Endothelial cell (in vitro differentiated cells): ENCODE results near the gene TBC1D22A. TPM values are rescaled to one million over a fixed set of nuclear protein-coding genes. Genes with fewer than 3 reads are reported as not detected.

ENCODE experiments used
- DNase-seq: peaks from one replicate; pipeline ENCODE4 v3.0.0; 2021; ENCODE audit warnings: low spot score
- H3K27ac Mint-ChIP-seq: one replicate; pipeline ENCODE4 v1.8.0; 2021; ENCODE audit warnings: mixed read lengths, inconsistent platforms; ENCODE audit not compliant: unreplicated experiment
- H3K27me3 Mint-ChIP-seq: one replicate; pipeline ENCODE4 v1.8.0; 2021; ENCODE audit warnings: mild to moderate bottlenecking, moderate library complexity, mixed read lengths, inconsistent platforms; ENCODE audit not compliant: unreplicated experiment
- H3K36me3 Mint-ChIP-seq: one replicate; pipeline ENCODE4 v1.8.0; 2021; ENCODE audit warnings: mild to moderate bottlenecking, low read depth, mixed read lengths, inconsistent platforms; ENCODE audit not compliant: unreplicated experiment
- H3K4me1 Mint-ChIP-seq: one replicate; pipeline ENCODE4 v1.8.0; 2021; ENCODE audit warnings: mild to moderate bottlenecking, mixed read lengths, inconsistent platforms; ENCODE audit not compliant: unreplicated experiment
- H3K4me3 Mint-ChIP-seq: one replicate; pipeline ENCODE4 v1.8.0; 2021; ENCODE audit warnings: mild to moderate bottlenecking, mixed read lengths, inconsistent platforms; ENCODE audit not compliant: unreplicated experiment
- H3K9me3 Mint-ChIP-seq: one replicate; pipeline ENCODE4 v1.8.0; 2021; ENCODE audit warnings: mixed read lengths, inconsistent platforms; ENCODE audit not compliant: unreplicated experiment
- total RNA-seq: library from RNA; stranded (reverse); fragmentation: NEBNext Ultra II Directional; extraction: Animal tissue kit (Norgen Biotek cat#: 25700); gene quantifications from one replicate; pipeline ENCODE4 v1.2.1, GENCODE V29; 2021; ENCODE audit not compliant: unreplicated experiment
- TF ChIP-seq, protein P1 (sequence below): fragments of 200-600 bp; sonication (generic); IDR thresholded peaks from one replicate; pipeline ENCODE4 v1.5.0; 2021; ENCODE audit warnings: antibody characterized with exemption; ENCODE audit not compliant: unreplicated experiment

Gene TBC1D22A
- total RNA-seq, 1 donor from 2014 or later: 25.3 TPM

DNA sequence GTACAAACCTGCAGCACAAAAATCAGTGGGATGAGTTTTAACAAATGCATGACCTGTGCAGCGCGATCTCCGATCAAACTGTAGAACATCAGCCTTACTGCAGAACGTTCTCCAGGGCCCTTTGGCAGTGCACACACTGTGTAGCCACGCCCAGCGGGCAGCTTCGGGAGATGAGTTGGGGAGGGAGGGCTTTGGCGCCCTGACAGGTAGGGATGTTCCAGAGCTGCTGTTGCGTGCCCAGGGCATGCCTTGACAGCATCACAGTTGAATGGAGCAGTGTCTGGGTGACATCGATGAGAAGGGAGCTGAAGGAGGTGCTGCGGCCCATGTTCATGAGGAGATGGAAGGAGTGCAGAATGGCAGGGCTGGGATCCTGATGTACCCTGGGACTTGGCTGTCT is 80.2 kb downstream of the TBC1D22A start:
- Mint-ChIP-seq H3K27me3 (peaks cover 5% of the 10 kb centered on the region), H3K4me1 (peaks cover 2% of the 10 kb centered on the region), H3K9me3 (no peaks in the 10 kb centered on the region), H3K27ac (no peak overlapping the region), H3K36me3 (no peaks in the 10 kb centered on the region), H3K4me3 (no peak overlapping the region)
- DNase-seq: no peak
- TF ChIP-seq, protein P1, sequence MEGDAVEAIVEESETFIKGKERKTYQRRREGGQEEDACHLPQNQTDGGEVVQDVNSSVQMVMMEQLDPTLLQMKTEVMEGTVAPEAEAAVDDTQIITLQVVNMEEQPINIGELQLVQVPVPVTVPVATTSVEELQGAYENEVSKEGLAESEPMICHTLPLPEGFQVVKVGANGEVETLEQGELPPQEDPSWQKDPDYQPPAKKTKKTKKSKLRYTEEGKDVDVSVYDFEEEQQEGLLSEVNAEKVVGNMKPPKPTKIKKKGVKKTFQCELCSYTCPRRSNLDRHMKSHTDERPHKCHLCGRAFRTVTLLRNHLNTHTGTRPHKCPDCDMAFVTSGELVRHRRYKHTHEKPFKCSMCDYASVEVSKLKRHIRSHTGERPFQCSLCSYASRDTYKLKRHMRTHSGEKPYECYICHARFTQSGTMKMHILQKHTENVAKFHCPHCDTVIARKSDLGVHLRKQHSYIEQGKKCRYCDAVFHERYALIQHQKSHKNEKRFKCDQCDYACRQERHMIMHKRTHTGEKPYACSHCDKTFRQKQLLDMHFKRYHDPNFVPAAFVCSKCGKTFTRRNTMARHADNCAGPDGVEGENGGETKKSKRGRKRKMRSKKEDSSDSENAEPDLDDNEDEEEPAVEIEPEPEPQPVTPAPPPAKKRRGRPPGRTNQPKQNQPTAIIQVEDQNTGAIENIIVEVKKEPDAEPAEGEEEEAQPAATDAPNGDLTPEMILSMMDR: no peak

DNA sequence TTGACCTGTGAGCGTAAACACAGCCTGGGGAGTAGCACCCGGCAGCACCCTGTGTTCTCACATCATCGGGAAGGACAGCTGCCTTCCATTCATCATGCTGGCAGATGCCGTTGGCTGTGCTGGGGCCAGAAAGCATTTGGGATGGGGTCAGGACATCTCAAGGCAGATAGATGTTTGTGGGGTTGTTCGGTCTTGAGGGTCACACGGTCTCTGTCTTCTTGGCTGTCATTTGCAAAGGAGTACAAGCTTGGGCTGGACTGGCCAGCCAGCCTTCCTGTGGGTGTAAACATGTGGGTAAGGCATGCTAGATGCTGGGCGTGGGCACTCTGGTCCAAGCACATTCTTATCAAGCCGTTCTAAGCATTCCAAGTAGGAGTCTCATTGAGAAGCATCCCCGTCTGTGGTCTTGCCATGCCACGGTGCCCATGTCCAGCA is 81.4 kb downstream of the TBC1D22A start:
- no peaks in the 10 kb centered on the region for H3K9me3 Mint-ChIP-seq
- peaks cover 5% of the 10 kb centered on the region for H3K27me3 Mint-ChIP-seq
- H3K36me3 Mint-ChIP-seq: no peaks in the 10 kb centered on the region
- H3K4me1 Mint-ChIP-seq: peaks cover 2% of the 10 kb centered on the region
- TF ChIP-seq, protein P1: no peak
- H3K27ac Mint-ChIP-seq: no peak overlapping the region
- H3K4me3 Mint-ChIP-seq: no peak overlapping the region
- DNase-seq: no peak

DNA sequence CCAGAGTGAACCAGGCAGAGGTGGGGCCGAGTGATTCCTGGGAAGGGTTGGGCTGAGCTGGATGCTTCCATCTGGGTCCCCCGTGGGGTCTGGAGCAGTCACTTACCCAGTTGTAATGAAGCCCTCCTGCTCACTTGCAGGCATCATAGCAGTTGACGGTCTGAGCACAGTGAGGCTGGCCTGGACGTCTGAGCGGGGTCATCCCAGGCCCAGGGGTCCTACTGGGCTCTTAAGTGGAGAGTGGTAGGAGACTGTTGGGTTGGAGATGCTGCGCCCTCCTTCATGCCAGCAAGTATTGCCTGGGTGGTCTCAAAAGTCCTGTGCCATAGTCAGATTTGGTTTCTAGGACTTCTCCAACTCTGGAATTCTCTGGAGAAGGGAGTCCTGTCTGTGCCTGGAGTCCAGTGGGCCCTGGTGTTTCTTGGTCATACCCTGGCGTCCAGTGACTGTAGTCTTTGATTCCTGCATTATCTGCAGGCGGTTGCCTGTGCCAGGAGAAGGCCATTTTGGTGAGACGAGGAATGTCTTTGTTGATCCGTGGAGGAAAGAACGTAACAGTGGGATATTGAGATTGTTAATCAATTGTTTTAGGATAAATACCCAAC is 82.3 kb downstream of the TBC1D22A start:
- peaks cover 5% of the 10 kb centered on the region for H3K27me3 Mint-ChIP-seq
- TF ChIP-seq, protein P1: no peak
- no peak overlapping the region for H3K4me3 Mint-ChIP-seq
- DNase-seq: no peak
- peaks cover 2% of the 10 kb centered on the region for H3K36me3 Mint-ChIP-seq
- no peak overlapping the region for H3K27ac Mint-ChIP-seq
- H3K9me3 Mint-ChIP-seq: no peaks in the 10 kb centered on the region
- peaks cover 2% of the 10 kb centered on the region for H3K4me1 Mint-ChIP-seq

DNA sequence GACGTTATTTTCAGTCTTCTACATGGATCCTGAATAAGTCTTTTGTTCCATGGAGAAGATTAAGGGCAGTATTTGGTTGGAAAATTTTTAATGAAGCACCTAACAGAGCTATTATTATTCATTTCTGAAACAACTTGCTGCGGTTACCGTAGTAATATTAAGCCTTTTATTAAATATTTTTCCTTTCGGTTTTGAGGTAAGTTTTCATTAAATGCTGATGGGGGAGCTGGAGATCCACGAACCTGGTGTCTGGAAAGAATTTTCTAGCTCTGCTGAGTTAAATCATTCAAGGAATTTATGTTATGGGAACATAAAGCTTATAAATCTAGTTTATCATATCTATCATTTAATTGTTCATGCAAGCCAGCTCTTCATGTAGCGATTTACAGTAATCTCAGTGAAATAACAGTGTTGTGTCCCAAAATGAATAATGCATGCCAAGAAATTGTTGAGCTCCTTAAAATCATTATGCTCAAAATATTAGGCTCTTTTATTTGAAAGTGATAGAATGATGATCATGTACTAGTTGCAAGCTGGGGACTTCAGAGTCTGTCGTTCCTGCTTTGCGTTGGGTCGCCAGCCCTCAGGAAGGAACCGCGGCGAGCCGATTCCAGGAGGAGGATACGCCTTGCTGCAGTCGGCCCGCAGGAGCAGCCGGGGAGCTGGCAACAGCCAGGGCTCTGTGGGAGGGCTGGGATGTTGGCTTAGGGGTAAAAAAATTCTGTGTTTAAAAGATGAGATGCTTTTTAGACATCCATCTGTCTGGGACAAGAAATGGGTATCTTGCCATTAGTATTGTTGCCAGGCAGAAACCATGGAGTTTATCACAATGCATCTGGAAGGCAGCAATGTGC is 83.1 kb downstream of the TBC1D22A start:
- H3K27ac Mint-ChIP-seq: no peak overlapping the region
- no peak overlapping the region for H3K4me3 Mint-ChIP-seq
- H3K4me1 Mint-ChIP-seq: peaks cover 2% of the 10 kb centered on the region
- H3K9me3 Mint-ChIP-seq: no peaks in the 10 kb centered on the region
- TF ChIP-seq, protein P1: no peak
- H3K27me3 Mint-ChIP-seq: peaks cover 5% of the 10 kb centered on the region
- H3K36me3 Mint-ChIP-seq: peaks cover 6% of the 10 kb centered on the region
- DNase-seq: no peak
